ENCODE data around the gene MNAT1. TPM values are rescaled to one million over a fixed set of nuclear protein-coding genes. Genes with fewer than 3 reads are reported as not detected.

The MNAT1 gene
- total RNA-seq, 2 experiments from 2014 or later = 41.6 to 44.1 TPM

GRCh38 chr14:60720962-60721325, 13.6 kb upstream of the MNAT1 start:
- peaks cover 16% of the 10 kb centered on the region for H3K4me1 Mint-ChIP-seq (ENCODE audit: low read depth)
- ChIA-PET CTCF (interaction anchor here (1.4 kb wide), 1 partner anchor 258 kb away, joined by 3 read pairs; no protein-coding TSS in a partner anchor), POLR2A (interaction anchor here (1.2 to 2.7 kb wide), 2 partner anchors 12 to 33 kb away, joined by 3 to 10 read pairs; no protein-coding TSS in a partner anchor)
- no peak overlapping the region for H3K27ac Mint-ChIP-seq
- H3K9me3 Mint-ChIP-seq = no peaks in the 10 kb centered on the region
- intact Hi-C loops (cut with micrococcal nuclease) = loop anchor here (5.0 to 10.0 kb wide), 2 partner anchors 69 to 304 kb away; no protein-coding TSS in a partner anchor
- no peak for DNase-seq
- TF ChIP-seq CTCF (IDR thresholded peaks at IDR 0.05) = no peak
- H3K27me3 Mint-ChIP-seq = peaks cover 53% of the 10 kb centered on the region
- H3K36me3 Mint-ChIP-seq (ENCODE audit: low read depth) = no peaks in the 10 kb centered on the region
- H3K4me3 Mint-ChIP-seq = peak overlapping the region; percentile 52
- ATAC-seq = no peak

- ChIA-PET CTCF (interaction anchor here (1.4 kb wide), 2 partner anchors 96 to 257 kb away, joined by 3 to 4 read pairs; no protein-coding TSS in a partner anchor), POLR2A (interaction anchor here (1.0 to 2.7 kb wide), 3 partner anchors 12 to 33 kb away, joined by 3 to 10 read pairs (median 3); no protein-coding TSS in a partner anchor)
- Mint-ChIP-seq H3K27ac (no peak overlapping the region), H3K27me3 (peaks cover 53% of the 10 kb centered on the region), H3K36me3 (ENCODE audit: low read depth) (no peaks in the 10 kb centered on the region), H3K4me3 (peak overlapping the region; percentile 76), H3K9me3 (no peaks in the 10 kb centered on the region), H3K4me1 (ENCODE audit: low read depth) (peaks cover 16% of the 10 kb centered on the region)
- DNase-seq (peak; percentile 79), ATAC-seq (peak; percentile 66)
- no peak for TF ChIP-seq CTCF (IDR thresholded peaks at IDR 0.05)
- intact Hi-C loops (cut with micrococcal nuclease) = loop anchor here (5.0 to 10.0 kb wide), 2 partner anchors 69 to 303 kb away; no protein-coding TSS in a partner anchor
Observed at GRCh38 chr14:60721326-60722106, 13.0 kb upstream of the MNAT1 start.

- Mint-ChIP-seq H3K4me1 (ENCODE audit: low read depth) (peaks cover 16% of the 10 kb centered on the region), H3K27me3 (peaks cover 56% of the 10 kb centered on the region), H3K4me3 (peak overlapping the region; percentile 76), H3K27ac (no peak overlapping the region), H3K36me3 (ENCODE audit: low read depth) (no peaks in the 10 kb centered on the region), H3K9me3 (no peaks in the 10 kb centered on the region)
- ATAC-seq = no peak
- CTCF ChIA-PET = interaction anchor here (1.4 kb wide), 2 partner anchors 97 to 257 kb away, joined by 3 to 4 read pairs; no protein-coding TSS in a partner anchor
- POLR2A ChIA-PET = interaction anchor here (1.0 to 2.7 kb wide), 2 partner anchors 11 to 31 kb away, joined by 3 to 10 read pairs; no protein-coding TSS in a partner anchor
- DNase-seq = no peak
- no peak for TF ChIP-seq CTCF (IDR thresholded peaks at IDR 0.05)
- intact Hi-C loops (cut with micrococcal nuclease) = loop anchor here (5.0 to 10.0 kb wide), 2 partner anchors 70 to 303 kb away; no protein-coding TSS in a partner anchor
Observed at GRCh38 chr14:60722107-60722356, 12.5 kb upstream of the MNAT1 start.

GRCh38 chr14:60722357-60723115, 12.0 kb upstream of the MNAT1 start:
- DNase-seq = peak; percentile 46
- TF ChIP-seq CTCF (IDR thresholded peaks at IDR 0.05) = no peak
- ATAC-seq = peak; percentile 38
- Mint-ChIP-seq H3K4me3 (peak overlapping the region; percentile 80), H3K36me3 (ENCODE audit: low read depth) (no peaks in the 10 kb centered on the region), H3K27ac (no peak overlapping the region), H3K4me1 (ENCODE audit: low read depth) (peaks cover 16% of the 10 kb centered on the region), H3K27me3 (peaks cover 61% of the 10 kb centered on the region), H3K9me3 (no peaks in the 10 kb centered on the region)
- CTCF ChIA-PET = interaction anchor here (0.7 to 1.6 kb wide), 5 partner anchors 10 to 256 kb away, joined by 3 to 8 read pairs (median 3); no protein-coding TSS in a partner anchor
- POLR2A ChIA-PET = interaction anchor here (0.8 to 2.7 kb wide), 3 partner anchors 11 to 90 kb away, joined by 3 to 10 read pairs (median 3); no protein-coding TSS in a partner anchor
- intact Hi-C loops (cut with micrococcal nuclease) = loop anchor here (5.0 to 10.0 kb wide), 2 partner anchors 70 to 302 kb away; no protein-coding TSS in a partner anchor

Data from activated CD8-positive, alpha-beta T cell treated with anti-CD3 and anti-CD28 coated beads for 36 hours (primary cell).